GM12878 (cell line): ENCODE data around the gene MICALL2.

Source experiments
- TARDBP ChIP-seq: IDR thresholded peaks from 2 replicates; pipeline ENCODE4 v1.6.1; 2016; ENCODE audit warnings: borderline replicate concordance
- TBL1XR1 ChIP-seq: IDR thresholded peaks from 2 replicates; pipeline ENCODE4 v1.6.1; 2012; ENCODE audit warnings: low read depth, low read length, improper control_type of control experiment

DNA sequence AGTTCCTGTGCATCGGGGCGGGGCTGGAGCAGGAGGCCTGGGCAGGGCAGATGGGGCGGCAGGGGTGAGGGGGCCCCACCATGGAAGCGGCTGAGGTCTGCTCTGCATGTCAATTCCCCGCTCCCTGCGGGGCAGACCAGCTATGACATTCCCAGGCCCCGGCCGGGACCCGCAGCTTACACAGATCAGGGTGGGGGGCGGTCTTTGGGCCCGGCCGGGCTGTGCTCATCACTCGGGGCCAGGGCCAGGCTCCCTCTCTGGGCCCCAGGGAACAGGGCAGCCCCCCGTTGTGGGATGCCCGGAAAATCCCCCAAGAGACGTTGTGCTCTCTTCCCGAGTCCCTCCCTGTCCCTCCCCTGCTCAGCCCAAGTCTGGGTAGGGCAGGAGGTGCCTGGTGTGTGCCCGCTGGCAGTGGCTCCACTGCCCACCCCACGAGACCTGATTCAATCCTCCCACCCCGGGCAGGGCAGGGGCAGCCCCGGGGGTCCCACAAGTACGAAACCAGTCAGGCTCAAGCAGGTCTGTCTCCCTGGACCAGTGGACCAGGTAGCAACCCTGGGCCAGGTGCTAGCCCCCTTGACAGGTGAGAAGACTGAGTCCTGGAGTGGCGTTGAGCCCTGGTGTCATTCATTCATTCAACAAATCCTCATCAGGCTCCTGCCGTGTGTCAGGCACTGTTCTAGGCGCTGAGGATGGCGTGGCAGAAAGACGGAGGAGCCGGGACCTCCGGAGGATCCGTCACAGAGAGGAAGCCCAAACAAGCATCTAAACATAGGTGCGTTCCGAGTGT lies 29.0 kb downstream of the MICALL2 start:
- TF ChIP-seq TARDBP: no peak
- no peak for TF ChIP-seq TBL1XR1
